GM18907 (cell line): ENCODE results near the gene TRMT44.
"Not testable (repeated sequence)": the region's sequence is repeated elsewhere in the genome, so short reads cannot be mapped to it uniquely, and the experiment has no call there.

Experiments used
- ATAC-seq: cut with Tn5 transposase; IDR thresholded peaks from one replicate; pipeline ENCODE4 v1.9.1; 2021; ENCODE audit warnings: mild to moderate bottlenecking, moderate library complexity; ENCODE audit not compliant: unreplicated experiment

The TRMT44 gene

DNA sequence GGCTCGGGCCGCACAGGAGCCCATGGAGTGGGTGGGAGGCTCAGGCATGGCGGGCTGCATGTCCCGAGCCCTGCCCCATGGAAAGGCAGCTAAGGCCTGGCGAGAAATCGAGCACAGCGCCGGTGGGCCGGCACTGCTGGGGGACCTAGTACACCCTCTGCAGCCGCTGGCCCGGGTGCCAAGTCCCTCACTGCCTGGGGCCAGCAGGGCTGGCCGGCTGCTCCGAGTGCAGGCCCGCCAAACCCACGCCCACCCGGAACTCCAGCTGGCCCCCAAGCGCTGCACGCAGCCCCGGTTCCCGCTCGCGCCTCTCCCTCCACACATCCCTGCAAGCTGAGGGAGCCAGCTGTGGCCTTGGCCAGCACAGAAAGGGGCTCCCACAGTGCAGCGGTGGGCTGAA lies 50.9 kb downstream of the TRMT44 start:
- ATAC-seq: not testable (repeated sequence)

DNA sequence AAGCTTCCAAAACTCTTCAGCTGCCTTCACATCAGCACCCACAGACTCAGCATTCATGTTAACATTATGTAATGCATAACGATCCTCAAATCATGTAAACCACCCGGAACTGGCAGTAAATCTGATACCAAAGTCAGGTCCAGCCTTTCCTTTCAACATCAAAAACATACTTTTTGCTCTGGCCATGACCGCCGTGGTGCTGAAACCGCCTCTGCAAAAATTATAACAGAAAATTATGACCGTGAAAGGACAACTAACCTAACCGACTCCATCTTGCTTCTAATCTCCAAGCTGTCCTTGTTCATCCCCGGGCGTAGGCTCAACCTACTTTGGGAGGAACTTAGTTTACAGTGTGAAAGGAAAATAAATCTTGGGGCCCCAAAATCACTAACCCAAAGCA lies 51.6 kb downstream of the TRMT44 start:
- no peak for ATAC-seq

DNA sequence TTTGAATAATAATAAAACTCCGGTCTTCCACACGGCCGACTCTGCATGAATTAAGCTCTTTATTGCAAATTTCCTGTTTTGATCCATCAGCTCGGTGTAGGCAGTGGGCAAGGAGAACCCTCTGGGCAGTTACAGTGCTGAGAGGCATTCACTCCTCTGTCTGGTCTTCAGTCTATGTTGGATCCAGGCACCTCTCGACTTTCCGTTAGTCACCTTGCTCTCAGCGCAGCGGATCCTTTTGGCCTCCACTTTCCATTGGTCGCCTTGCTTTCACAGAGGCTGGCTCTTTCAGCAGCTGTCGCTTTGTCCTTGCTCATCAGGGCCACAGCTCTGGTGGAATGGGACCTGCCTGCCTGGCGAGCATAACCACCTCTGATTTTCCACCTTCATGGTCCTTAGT lies 52.9 kb downstream of the TRMT44 start:
- ATAC-seq: no peak

DNA sequence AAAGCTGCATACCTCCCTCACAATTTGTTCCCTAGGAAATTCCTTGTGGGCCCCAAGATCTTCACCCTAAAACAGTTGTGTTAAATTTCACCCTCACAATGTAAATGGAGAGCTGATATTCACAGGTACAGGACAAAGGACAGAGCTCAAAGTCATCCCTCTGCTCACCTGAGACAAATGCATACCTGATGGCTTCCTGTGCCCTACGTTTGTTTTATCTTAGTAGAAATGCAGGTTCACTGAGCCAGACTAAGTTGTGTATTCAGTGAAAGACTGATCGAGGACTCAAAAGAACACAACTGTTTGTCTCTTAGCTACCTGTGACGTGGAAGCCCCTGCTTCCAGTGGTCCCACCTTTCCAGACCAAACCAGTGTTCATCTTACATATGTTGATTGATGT lies 53.6 kb downstream of the TRMT44 start:
- ATAC-seq: no peak

DNA sequence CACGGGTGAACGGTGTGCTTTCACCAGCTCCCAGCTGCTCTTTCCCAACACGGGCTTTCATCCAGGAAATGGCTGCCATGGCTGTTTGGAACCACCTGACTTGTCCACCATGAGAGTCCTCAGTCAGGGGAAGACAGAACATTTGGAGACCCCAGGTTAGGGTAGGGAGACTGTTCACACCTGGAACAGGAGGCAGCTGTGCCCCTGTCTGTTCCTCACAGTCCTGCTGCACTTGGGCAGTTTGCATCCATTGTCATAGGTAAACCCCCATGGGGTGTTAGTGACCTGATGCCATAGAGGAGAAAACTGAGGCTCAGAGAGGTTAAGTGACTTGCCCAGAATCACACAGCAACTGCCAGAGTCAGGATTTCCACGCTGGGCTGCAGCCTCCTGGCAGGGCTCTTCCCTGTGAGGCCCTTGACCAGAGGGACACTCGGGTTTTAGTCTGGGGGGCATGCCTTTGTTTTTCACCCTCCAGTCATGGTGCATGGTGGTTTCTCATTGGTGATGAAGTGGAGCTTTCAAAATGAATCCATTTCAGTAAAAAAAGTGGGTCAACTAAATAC lies 54.5 kb downstream of the TRMT44 start:
- no peak for ATAC-seq

DNA sequence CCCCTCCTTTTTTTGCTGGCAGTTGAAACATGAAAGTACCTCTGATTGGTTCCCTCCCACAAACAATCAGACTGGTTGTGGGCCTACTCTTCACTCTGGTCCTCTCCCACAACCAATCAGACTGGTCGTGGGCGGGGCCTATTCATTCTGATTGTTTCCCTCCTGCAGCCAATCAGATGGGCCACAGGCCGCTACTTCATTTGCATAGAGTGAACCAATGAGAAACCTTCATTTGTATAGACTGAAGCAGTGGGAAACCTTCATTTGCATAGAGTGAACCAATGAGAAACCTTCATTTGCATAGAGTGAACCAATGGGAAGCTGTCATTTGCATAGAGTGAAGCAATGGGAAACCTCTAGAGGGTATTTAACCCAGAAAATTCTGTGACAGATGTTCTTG lies 55.2 kb downstream of the TRMT44 start:
- ATAC-seq: no peak

DNA sequence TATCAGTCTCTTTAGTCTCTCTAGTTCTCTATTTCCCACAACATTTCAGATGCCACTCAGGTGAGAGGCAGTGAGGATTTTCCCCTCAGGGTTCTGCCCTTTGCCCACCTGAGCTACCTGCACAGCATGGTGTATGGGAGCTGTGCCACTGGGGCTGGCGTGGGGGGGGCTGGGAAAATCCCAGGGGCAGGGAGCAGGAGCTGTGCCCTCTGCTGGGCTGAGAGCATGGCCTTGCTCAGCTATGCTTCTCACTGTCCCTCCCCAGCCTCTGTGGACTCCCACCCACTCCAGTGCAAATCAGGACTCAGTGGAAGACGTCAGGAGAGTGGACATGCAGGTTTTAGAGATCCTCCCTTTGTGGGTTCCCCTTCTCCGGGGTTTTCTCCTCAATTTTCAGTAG lies 57.2 kb downstream of the TRMT44 start:
- no peak for ATAC-seq

DNA sequence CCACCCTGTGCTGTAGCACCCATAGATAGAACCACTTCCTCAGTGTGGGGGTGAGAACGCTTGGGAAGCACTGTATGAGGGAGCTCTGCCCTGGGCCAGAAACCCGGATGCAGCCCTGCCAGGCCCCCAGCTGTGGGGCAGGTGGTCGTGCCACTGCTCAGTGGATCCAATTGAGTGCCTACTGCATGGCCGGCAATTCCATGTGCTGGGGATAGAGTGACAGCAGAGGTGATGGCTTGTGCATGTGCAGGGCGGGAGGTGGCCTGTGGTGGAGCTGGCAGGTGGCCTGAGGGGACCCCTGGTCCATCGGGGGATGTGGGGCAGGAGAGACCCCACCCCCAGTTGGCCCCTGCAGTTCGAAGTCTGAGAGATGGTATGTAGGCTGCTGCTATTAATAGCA lies 60.4 kb downstream of the TRMT44 start:
- ATAC-seq: no peak

DNA sequence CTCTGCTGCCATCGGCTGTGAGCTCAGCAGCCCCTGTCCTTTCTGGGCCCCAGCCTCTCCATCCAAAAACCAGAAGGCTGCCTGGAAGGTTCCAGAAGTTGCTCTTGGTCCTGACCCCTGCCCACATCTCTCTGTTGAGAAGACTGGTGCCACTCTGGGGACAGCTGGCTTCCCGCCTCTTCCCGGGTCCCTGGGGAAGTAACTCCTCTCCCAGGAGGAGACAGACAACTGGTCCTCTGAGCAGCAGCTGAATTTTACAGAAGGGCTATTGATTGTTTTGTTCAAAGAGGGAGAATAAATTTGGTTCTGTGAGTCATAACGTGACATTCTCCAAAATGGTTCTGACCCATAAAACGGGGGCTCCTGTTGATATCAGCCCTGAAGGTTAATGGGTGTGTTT lies 61.2 kb downstream of the TRMT44 start:
- no peak for ATAC-seq

DNA sequence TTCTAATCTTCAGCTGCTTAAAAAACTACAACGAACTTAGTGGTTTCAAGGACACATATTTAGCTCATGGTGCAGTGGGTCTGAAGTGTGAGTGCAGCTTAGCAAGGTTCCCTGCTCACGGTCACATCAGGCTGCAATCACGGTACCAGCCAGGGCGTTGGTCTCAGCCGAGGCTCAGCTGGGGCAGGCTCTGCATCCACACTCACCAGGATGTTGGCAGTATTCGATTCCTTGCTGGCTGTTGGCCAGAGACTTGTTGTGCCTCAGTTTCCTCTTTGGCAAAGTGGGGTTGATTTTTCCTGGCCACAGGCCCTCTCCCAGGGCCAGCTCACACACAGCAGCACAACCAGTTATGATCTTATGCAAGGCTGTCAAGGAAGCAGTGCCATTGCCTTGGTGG lies 61.8 kb downstream of the TRMT44 start:
- no peak for ATAC-seq

DNA sequence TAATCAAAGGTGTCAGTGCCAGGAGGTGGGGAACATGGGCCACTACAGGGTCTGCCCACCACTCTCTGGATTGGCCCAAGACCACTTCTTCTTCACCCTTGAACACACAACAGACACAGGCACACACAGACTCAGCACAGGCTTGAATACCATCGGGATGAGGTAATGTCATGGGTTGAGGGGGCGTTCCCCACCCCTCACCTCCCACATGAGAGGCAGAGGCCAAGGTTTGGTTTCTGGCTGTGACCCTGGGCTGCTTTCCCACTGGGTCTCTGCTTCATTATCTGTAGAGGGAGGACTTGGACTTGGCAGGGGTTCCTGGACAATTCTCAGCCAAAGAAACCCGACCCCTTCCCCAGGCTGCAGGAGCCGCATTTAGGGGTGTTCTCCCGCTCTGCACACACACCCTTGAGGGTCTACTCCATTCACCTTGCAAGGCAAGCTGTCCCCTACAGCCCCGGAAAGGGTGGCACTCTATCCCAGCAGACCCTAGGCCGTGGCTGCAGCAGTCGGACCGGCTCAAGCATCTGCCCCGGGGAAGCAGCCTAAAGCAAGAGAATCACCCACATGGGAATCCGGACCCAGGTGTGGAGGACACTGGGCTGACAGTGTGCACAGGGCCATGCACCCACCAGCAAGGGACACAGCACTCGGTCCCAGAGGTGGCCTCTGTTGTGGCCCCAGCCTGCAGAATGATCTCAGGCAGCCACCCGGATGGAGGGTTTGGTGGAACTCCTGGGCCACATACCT lies 62.4 kb downstream of the TRMT44 start:
- no peak for ATAC-seq

DNA sequence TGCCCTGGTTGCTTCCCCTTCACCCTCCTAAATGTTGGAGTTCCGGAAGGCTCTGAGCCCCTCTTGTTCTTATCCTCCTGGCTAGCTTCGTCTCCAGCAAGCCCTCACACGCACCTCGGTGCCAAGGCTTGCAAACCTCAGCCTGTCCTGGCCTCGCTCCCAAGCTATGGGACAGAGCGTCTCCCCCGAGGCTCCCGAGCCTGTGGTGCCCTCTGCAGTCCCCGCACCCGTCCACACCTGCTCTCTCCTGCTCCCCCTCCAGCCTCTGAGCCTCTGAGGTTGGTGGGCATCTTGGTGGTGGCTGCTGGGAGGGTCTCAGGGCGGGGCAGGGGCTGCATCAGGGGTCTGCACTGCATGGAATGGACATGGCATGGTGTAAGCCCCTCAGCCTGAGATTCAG lies 63.2 kb downstream of the TRMT44 start:
- ATAC-seq: no peak

DNA sequence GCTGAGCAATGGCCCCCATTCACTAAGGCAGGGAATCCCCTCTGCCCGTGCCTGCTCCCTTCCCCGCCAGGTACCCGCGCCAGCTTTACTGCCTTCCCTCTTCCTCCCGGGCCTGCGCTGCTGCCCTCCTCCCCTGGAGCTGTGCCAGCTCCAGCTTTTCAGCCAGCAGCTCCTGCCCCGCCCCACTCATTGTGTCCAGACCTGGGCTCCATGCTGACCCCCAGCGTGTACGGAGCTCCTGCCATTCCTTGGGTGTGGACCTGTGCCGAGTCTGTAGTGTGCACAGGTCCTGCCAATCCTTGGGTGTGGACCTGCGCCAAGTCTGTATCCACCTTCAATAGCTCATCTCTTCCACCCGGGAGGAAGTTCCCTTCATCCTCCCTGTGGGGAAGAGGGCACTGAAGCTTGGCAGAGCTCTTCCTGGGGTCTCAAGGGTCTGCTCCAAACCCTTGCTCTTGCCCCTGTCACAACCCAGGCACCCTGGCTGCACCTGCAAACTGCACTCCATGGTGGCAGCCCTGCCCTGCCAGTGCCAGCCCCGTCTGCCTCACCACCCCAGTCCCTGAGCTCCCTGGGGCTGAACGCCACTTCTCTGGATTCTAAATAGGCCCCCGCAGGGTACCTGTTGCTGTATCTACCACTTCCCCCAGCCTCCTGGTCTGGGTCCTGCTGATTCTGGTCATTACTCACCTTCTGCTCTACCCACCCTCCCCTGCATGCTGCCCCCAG lies 63.9 kb downstream of the TRMT44 start:
- ATAC-seq: no peak

DNA sequence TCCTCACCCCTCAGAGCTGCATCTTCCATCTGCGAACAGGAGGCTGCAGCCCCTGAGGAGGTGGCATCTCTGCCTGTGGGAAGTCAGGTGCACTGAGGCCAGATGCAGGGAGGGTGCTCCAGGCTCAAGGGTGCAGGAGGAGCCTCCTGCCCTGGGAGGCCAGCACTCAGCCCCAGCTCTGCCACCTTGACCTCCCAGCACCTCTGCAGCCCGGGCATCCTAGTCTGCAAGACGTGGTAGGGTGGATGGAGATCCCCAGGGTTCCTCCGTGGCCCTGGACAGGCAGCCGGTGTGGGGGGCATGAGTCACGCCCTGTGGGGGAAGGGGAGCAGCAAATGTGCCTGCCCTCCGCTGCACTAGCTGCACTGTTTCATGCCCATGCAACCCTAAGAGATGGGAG lies 64.7 kb downstream of the TRMT44 start:
- ATAC-seq: no peak

DNA sequence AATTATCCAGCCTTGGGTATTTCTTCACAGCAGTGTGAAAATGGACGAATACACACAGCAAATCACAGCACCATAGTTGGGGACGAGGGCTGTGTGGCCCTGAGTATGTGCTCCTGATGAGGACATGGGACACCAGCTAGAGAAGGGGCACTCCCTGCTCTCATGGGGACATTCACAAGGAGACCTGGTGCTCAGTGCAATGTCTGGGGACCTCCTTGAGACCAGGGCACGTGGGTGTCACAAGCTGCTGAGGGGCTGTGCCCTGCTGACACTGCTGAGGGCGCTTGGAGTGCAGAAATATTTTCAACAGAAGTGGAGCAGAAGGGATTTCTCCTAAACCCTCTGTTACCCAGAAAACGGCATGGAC lies 65.4 kb downstream of the TRMT44 start:
- no peak for ATAC-seq

DNA sequence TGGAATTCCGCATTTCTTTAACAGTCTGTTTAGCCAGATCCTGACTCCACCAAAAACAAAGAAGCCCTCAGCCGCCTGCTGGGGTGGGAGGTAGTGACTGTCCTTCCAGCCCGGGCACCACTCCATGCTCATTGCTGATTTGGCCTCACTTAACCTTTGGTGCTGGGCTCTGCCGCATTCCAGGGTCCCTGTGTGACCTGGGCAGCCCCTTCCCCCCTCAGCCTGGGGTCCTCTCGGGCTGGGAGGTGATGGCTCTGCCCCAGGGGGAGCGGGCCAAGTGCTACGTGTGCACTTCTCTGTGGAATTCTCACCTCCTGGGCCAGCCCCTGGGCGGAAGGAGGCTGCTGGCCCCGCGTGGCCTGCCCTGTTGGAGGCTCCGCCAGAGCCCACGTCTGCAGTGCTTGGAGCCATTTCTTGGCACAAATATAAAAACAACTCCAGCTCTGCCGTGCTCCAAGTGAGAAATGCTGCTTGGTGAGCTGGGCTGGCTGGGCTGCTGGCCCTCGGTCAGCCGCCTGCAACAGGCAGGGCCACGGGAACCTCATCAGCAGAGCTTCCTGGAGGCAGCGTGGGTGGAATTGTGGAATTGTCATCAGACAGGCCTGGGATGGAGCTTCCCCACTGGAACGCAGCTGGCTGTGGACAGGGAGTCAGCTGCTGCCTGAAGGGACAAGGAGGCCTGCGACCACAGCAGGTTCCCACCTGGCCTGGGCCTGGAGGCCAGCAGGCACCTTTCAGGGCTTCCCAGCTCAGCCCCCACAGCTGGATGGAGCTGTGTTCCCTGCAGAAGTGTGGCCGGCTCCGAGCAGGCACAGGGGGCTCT lies 66.0 kb downstream of the TRMT44 start:
- ATAC-seq: no peak

DNA sequence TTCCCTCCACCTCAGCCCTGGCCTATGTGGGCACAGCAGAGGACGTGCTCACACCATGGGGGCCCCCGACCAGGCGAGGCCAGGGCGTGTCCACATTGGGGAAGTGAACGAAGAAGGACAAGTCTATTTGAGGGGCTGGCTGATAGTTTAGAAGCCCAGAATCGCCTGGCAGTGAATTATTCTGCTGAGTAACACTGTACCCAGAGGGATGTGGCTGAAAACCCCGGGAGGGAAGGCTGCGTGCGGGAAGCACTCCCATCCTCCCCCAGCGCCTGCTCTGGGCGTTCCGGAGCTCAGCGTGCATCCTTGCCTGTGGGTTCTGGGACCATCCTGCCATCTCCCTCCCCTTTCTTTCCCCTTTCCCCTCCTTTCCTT lies 66.6 kb downstream of the TRMT44 start:
- no peak for ATAC-seq

DNA sequence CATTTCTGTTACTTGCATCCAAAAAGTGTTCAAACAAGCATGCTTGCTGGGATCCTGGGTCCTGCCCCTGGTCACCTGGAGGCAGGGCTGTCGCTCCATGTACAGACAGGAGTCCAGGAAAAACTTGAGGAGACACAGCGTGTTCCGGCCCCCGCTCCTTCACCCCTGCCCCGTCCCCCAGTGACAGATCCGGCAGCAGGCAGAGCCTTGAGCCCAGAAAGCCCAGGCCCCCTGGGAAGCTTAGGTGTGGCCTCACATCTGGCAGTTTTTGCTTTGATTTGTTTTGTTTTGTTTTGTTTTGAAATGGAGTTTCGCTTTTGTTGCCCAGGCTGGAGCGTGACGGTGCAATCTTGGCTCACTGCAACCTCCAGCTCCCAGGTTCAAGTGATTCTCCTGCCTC lies 67.0 kb downstream of the TRMT44 start:
- ATAC-seq: no peak

DNA sequence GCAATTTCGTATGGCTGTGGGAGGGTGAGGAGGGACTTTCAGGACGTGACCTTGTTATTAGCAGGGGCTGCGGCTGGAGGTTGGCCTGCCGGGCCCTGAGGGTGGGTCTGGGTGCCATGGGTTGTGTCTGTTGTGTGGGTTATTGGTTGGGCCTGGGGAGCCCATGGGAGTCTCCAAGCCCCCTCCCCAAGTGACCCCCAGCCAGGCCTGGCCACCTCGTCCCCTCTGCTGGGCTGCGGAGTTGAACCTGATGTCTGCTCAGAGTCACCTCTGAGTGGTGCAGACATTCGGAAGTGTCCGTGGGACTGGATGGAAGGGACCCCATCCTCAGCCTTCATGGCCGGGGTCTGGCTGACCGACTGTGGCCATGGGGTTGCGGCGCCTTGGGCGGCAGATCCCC lies 67.7 kb downstream of the TRMT44 start:
- no peak for ATAC-seq

DNA sequence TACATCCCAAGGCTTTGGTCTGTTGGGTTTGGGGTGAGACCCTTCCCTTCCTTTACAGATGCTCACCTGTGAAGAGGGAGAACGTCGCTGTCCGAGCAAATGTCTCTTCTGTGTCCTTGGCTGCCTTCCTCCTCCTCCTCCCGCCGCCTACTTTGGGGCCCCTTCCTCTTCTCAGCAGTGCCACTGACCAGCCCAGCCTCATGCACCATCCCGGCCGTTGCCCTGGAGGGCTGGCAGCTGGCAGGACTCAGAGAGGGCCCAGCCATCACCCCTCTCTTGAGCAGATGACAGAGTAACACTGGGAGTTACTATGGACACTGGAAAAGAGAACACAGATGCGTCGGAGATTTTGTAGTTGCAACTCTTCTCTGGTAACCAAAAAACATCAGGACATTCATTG lies 68.2 kb downstream of the TRMT44 start:
- ATAC-seq: no peak

DNA sequence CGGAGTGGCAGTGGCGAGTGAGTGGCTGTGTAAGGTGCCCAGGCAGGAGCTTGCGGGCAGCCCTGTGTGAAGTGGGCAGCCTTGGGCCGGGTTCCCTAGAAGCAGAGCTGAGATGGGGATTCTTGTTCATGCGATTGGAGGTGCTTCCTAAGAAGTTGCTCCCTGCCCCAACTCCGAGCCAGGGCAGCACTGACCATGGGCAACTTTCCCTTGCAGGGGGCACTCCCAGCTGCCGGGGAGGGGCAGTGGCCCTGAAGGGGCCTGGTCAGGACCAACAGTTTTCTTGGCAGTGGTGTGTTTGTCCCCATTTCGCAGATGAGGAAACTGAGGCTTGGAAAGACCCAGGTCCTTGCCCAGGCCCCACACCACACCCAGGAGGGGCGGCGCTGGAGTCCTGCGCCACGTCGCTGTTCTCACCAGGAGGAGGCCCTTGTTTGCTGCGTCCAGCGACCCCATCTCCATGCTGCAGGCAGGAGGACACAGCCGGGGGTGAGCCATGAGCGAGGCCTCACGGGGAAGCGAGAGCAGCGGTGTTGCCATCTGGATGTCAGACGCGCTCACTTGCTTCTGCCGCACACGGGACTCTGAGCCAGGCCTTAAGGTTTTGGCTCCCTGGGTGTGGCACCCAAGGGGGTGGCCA lies 68.9 kb downstream of the TRMT44 start:
- no peak for ATAC-seq
